ENCODE measurements around the gene ROR2. TPM values are rescaled to one million over a fixed set of nuclear protein-coding genes. Genes with fewer than 3 reads are reported as not detected.

ROR2 gene
- polyA plus RNA-seq, 1 experiment = 9.7 TPM

GRCh38 chr9:91863469-91863868, 86.6 kb downstream of the ROR2 start:
- no peak for TF ChIP-seq CTCF (IDR thresholded peaks at IDR 0.05; ENCODE audit: low read depth, low read length)
- Histone ChIP-seq H3K9me3 (ENCODE audit: control insufficient read depth, insufficient read depth, low read length) (peaks cover 5% of the 10 kb centered on the region; the same call in 1 of the 2 replicates), H3K27ac (ENCODE audit: low read depth, low read length) (no peak overlapping the region), H3K27me3 (ENCODE audit: control insufficient read depth, insufficient read depth, low read length) (peaks cover 2% of the 10 kb centered on the region), H3K4me3 (ENCODE audit: low read depth, low read length) (no peak overlapping the region)
- no peak for DNase-seq (ENCODE audit: low read depth, low spot score)
- ChIA-PET POLR2A (no interaction called here), CTCF (no interaction called here)

GRCh38 chr9:91858213-91859030, 91.6 kb downstream of the ROR2 start:
- CTCF ChIA-PET = no interaction called here
- H3K9me3 ChIP-seq (ENCODE audit: control insufficient read depth, insufficient read depth, low read length) = peaks cover 5% of the 10 kb centered on the region; the same call in 1 of the 2 replicates
- no peak for TF ChIP-seq CTCF (IDR thresholded peaks at IDR 0.05; ENCODE audit: low read depth, low read length)
- no peak overlapping the region for H3K4me3 ChIP-seq (ENCODE audit: low read depth, low read length)
- H3K27me3 ChIP-seq (ENCODE audit: control insufficient read depth, insufficient read depth, low read length) = no peaks in the 10 kb centered on the region
- no peak for DNase-seq (ENCODE audit: low read depth, low spot score)
- H3K27ac ChIP-seq (ENCODE audit: low read depth, low read length) = no peak overlapping the region
- POLR2A ChIA-PET = no interaction called here

DNA sequence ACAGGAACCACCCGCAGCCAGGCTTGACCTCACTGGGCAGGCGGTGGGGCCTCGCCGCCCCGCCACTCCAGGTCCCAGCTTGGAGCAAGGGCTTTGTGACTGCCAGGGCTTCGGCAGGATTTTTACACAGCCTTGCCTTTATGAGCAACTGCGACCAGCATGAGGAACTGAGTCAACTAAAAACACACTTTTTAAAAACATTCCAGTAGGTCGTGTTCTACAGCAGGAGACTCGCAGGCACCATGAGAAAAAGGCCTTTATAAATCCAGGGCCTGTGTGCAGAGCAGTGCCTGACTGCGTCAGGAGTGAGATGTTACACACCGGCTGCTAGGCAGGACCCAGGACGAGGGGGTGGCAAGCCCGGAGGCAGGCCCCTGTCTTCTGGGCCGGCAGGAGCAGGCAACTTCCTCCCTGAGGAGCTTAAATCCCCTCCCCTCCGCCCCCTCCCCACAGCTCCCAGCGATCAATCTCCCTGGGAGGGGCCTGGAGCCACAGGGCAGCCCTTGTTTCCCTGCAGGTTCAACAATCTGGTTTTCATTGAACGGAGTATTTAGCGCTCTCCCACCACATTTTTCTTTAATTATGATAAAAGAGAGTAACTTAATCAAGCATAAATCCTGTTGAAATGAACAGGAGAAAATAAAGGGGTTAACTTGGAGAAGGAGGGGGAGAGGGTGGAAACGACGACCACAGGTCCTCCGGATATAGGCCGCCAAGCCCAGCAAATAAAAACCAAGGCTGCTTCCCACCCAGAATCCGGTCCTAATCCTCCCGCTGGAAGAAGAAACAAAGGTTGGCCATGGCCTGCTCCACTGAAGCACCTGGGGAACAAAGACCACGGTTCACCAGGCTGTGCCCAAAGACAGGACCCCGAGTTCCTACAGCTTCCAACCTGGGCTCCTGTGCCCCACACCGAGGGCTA, 92.5 kb downstream of the ROR2 start:
- DNase-seq (ENCODE audit: low read depth, low spot score) = no peak
- peaks cover 5% of the 10 kb centered on the region; the same call in 1 of the 2 replicates for H3K9me3 ChIP-seq (ENCODE audit: control insufficient read depth, insufficient read depth, low read length)
- H3K27ac ChIP-seq (ENCODE audit: low read depth, low read length) = no peak overlapping the region
- no peaks in the 10 kb centered on the region for H3K27me3 ChIP-seq (ENCODE audit: control insufficient read depth, insufficient read depth, low read length)
- POLR2A ChIA-PET = no interaction called here
- no peak overlapping the region for H3K4me3 ChIP-seq (ENCODE audit: low read depth, low read length)
- no peak for TF ChIP-seq CTCF (IDR thresholded peaks at IDR 0.05; ENCODE audit: low read depth, low read length)
- CTCF ChIA-PET = no interaction called here

- DNase-seq (ENCODE audit: low read depth, low spot score) = no peak
- H3K27ac ChIP-seq (ENCODE audit: low read depth, low read length) = no peak overlapping the region
- H3K9me3 ChIP-seq (ENCODE audit: control insufficient read depth, insufficient read depth, low read length) = peaks cover 5% of the 10 kb centered on the region; the same call in 1 of the 2 replicates
- ChIA-PET POLR2A (no interaction called here), CTCF (no interaction called here)
- H3K27me3 ChIP-seq (ENCODE audit: control insufficient read depth, insufficient read depth, low read length) = no peaks in the 10 kb centered on the region
- no peak for TF ChIP-seq CTCF (IDR thresholded peaks at IDR 0.05; ENCODE audit: low read depth, low read length)
- no peak overlapping the region for H3K4me3 ChIP-seq (ENCODE audit: low read depth, low read length)
Measured at GRCh38 chr9:91856419-91856818, 93.6 kb downstream of the ROR2 start.

DNA sequence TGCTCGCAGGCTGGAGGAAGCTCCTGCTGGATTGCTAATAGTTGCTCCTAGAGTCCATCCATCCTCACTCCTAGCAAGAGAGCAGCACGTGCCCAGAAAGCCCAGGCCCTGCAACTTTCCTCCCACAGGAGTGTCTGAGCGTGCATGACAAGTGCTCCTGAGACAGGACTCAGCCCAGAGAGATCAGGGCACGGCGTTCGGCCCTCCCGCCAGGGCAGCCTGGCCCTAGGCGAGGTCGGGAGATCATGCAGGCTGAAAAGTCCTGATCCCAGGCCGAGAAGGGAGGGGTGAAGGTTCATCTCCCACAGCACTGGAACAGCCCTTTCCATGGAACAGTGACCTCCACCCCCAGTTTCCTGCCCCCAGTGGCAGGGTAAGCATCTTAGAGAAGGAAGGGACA, 94.8 kb downstream of the ROR2 start:
- no peak overlapping the region for H3K27ac ChIP-seq (ENCODE audit: low read depth, low read length)
- DNase-seq (ENCODE audit: low read depth, low spot score) = no peak
- no peaks in the 10 kb centered on the region for H3K27me3 ChIP-seq (ENCODE audit: control insufficient read depth, insufficient read depth, low read length)
- H3K9me3 ChIP-seq (ENCODE audit: control insufficient read depth, insufficient read depth, low read length) = peaks cover 5% of the 10 kb centered on the region; the same call in 1 of the 2 replicates
- H3K4me3 ChIP-seq (ENCODE audit: low read depth, low read length) = no peak overlapping the region
- CTCF ChIA-PET = no interaction called here
- POLR2A ChIA-PET = no interaction called here
- TF ChIP-seq CTCF (IDR thresholded peaks at IDR 0.05; ENCODE audit: low read depth, low read length) = no peak

Measured in AG04450 (cell line).